Thyroid gland (tissue), 4 donors: ENCODE results near the gene S100A3.

Experiments used
- CTCF ChIP-seq, 6 experiments: fragments of 200-600 bp in 3 of 6; fragments of 450-650 bp in 3 of 6; sonication (generic) in 3 of 6; IDR thresholded peaks; one replicate each; pipeline ENCODE4 v1.5.1; 2016 to 2019; ENCODE audit warnings: antibody characterized with exemption in 6 of 6, mild to moderate bottlenecking in 2 of 6, inconsistent platforms in 1 of 6, moderate library complexity in 1 of 6
- POLR2A ChIP-seq, 2 donors: fragments of 450-650 bp; IDR thresholded peaks; one replicate each; pipeline ENCODE4 v1.6.1; 2017; ENCODE audit warnings: antibody characterized with exemption in 2 of 2, mild to moderate bottlenecking in 2 of 2, moderate library complexity in 1 of 2

GRCh38 chr1:153546371-153546770 is 2.7 kb downstream of the S100A3 start:
- no peak for TF ChIP-seq POLR2A (IDR thresholded peaks at IDR 0.05)
- no peak for TF ChIP-seq CTCF (IDR thresholded peaks at IDR 0.05)
